Calu3 (cell line): ENCODE results near the gene FZD8. TPM values are rescaled to one million over a fixed set of nuclear protein-coding genes. Genes with fewer than 3 reads are reported as not detected.
"Not testable (repeated sequence)": the region's sequence is repeated elsewhere in the genome, so short reads cannot be mapped to it uniquely, and the experiment has no call there.

Experiments
- Bru-seq: library from RNA; stranded (reverse); fragments of 400-500 nt; gene quantifications from one replicate; lab custom pipeline; 2021; lab: Mats Ljungman, UMichigan
- BruChase-seq, 2 experiments: library from RNA; stranded (reverse); fragments of 400-500 nt; gene quantifications; one replicate each; lab custom pipeline; 2021; lab: Mats Ljungman, UMichigan
- BruUV-seq: library from RNA; stranded (reverse); fragments of 400-500 nt; replicated peaks from 2 replicates; lab custom pipeline; 2021; lab: Mats Ljungman, UMichigan
- CTCF ChIA-PET: fragments of 300-600 bp; sonication (Branson Sonifier 250); formaldehyde crosslinking; loops from one replicate; lab custom pipeline; 2022; ENCODE audit warnings: antibody characterized with exemption; lab: Charles Lee
- DNase-seq: peaks from one replicate; pipeline ENCODE4 v3.0.0; 2022
- H3K27ac Mint-ChIP-seq: one replicate; pipeline ENCODE4 v1.8.0; 2022; ENCODE audit warnings: mixed read lengths; ENCODE audit not compliant: unreplicated experiment
- H3K27me3 Mint-ChIP-seq: one replicate; pipeline ENCODE4 v1.8.0; 2022; ENCODE audit warnings: mixed read lengths; ENCODE audit not compliant: unreplicated experiment
- H3K36me3 Mint-ChIP-seq: one replicate; pipeline ENCODE4 v1.8.0; 2022; ENCODE audit warnings: mild to moderate bottlenecking, moderate library complexity, mixed read lengths; ENCODE audit not compliant: insufficient read depth, unreplicated experiment
- H3K4me1 Mint-ChIP-seq: one replicate; pipeline ENCODE4 v1.8.0; 2022; ENCODE audit warnings: mild to moderate bottlenecking, low read depth, mixed read lengths; ENCODE audit not compliant: unreplicated experiment
- H3K4me3 Mint-ChIP-seq: one replicate; pipeline ENCODE4 v1.8.0; 2022; ENCODE audit warnings: mild to moderate bottlenecking, low read depth, moderate library complexity, mixed read lengths; ENCODE audit not compliant: unreplicated experiment
- H3K9me3 Mint-ChIP-seq: one replicate; pipeline ENCODE4 v1.8.0; 2022; ENCODE audit warnings: low read depth, mixed read lengths; ENCODE audit not compliant: unreplicated experiment
- intact Hi-C: fragments of 100-400 bp; cut with micrococcal nuclease; formaldehyde crosslinking; loops from one replicate; pipeline ENCODE4 v1.10.0; 2022; ENCODE audit not compliant: unreplicated experiment
- long read RNA-seq: library from polyadenylated mRNA; stranded (forward); transcript quantifications from one replicate; pipeline ENCODE4 v2.0.0, GENCODE V29; 2022
- total RNA-seq: library from RNA; stranded (reverse); gene quantifications from 2 replicates; pipeline ENCODE4 v1.2.3, GENCODE V29; 2022
- TF ChIP-seq, protein P1 (sequence below): fragments of 200-600 bp; IDR thresholded peaks from one replicate; pipeline ENCODE4 v1.8.0; 2022; ENCODE audit warnings: antibody characterized with exemption; ENCODE audit not compliant: unreplicated experiment

FZD8 gene, protein sequence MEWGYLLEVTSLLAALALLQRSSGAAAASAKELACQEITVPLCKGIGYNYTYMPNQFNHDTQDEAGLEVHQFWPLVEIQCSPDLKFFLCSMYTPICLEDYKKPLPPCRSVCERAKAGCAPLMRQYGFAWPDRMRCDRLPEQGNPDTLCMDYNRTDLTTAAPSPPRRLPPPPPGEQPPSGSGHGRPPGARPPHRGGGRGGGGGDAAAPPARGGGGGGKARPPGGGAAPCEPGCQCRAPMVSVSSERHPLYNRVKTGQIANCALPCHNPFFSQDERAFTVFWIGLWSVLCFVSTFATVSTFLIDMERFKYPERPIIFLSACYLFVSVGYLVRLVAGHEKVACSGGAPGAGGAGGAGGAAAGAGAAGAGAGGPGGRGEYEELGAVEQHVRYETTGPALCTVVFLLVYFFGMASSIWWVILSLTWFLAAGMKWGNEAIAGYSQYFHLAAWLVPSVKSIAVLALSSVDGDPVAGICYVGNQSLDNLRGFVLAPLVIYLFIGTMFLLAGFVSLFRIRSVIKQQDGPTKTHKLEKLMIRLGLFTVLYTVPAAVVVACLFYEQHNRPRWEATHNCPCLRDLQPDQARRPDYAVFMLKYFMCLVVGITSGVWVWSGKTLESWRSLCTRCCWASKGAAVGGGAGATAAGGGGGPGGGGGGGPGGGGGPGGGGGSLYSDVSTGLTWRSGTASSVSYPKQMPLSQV
- 3.2 and 3.7 TPM in 2 replicates for total RNA-seq
- Bru-seq, nascent RNA = percentile 35 among the genes with signal in this experiment
- percentile 34 among the genes with signal in this experiment for BruChase-seq, experiment 1, labeled RNA remaining after a 6-hour chase
- BruChase-seq, experiment 2, labeled RNA remaining after a 2-hour chase = percentile 53 among the genes with signal in this experiment
- long read RNA-seq, full-length matches to known transcripts = 1 of 1 reads
- long read RNA-seq, partial matches to known transcripts = 0 of 1 reads
- long read RNA-seq, other reads (novel, unspliced or antisense) = 0 of 1 reads

DNA sequence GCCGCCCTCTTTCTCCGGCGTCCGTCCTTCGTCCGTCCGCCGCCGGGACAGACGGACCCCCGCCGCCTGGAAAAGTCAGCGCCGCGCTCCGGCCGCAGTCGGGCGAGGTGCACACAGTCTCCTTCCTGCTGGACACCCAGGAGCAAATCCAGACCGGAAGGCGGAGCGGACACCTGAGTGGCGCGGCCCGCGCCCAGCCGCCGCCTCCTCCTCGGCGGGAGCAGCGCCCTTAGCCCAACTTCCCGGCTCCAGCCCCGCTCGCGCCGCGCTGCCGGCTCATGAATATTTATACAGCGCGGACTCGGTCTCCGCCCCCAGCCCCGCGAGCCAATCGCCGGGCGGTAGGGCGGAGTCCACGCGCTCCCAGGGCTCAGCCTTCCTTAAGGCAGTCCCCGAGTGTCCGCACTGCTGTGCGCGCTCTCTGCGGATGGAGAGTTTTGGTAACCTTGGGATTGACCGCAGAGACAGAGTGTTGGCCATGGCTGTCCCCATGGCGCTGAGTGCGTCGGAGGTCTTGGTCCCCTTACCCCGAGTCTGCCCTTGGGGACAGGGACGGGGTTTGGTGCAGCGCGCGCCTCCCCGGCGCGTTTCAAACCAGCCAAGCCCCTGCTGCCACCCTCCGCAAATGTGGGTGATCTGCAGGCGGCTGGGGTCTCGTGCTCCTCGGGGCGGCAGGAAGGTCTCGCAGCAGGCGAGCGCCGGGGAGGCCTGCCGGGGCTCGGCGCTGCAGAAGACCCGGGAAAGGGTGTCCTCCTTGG, at the start of gene FZD8:
TSS of gene FZD8 (minus strand) at position 262 of the 758 bp plus-strand sequence. CDS start 867 bp downstream, outside the sequence.
- Mint-ChIP-seq H3K36me3 (peaks cover 32% of the 10 kb centered on the region), H3K4me1 (no peaks in the 10 kb centered on the region), H3K27me3 (peaks cover 21% of the 10 kb centered on the region), H3K4me3 (peak within 1 kb of the TSS; percentile 87), H3K9me3 (no peaks in the 10 kb centered on the region), H3K27ac (no peak within 1 kb of the TSS)
- intact Hi-C loops = loop anchor here (1.0 kb wide), 1 partner anchor 139 kb away; no protein-coding TSS in a partner anchor
- BruUV-seq = no TSS peak
- TF ChIP-seq, protein P1, sequence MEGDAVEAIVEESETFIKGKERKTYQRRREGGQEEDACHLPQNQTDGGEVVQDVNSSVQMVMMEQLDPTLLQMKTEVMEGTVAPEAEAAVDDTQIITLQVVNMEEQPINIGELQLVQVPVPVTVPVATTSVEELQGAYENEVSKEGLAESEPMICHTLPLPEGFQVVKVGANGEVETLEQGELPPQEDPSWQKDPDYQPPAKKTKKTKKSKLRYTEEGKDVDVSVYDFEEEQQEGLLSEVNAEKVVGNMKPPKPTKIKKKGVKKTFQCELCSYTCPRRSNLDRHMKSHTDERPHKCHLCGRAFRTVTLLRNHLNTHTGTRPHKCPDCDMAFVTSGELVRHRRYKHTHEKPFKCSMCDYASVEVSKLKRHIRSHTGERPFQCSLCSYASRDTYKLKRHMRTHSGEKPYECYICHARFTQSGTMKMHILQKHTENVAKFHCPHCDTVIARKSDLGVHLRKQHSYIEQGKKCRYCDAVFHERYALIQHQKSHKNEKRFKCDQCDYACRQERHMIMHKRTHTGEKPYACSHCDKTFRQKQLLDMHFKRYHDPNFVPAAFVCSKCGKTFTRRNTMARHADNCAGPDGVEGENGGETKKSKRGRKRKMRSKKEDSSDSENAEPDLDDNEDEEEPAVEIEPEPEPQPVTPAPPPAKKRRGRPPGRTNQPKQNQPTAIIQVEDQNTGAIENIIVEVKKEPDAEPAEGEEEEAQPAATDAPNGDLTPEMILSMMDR = no peak
- CTCF ChIA-PET = interaction anchor here (1.5 kb wide), 1 partner anchor 274 kb away, joined by 3 read pairs; no protein-coding TSS in a partner anchor
- DNase-seq = peak; percentile 93

DNA sequence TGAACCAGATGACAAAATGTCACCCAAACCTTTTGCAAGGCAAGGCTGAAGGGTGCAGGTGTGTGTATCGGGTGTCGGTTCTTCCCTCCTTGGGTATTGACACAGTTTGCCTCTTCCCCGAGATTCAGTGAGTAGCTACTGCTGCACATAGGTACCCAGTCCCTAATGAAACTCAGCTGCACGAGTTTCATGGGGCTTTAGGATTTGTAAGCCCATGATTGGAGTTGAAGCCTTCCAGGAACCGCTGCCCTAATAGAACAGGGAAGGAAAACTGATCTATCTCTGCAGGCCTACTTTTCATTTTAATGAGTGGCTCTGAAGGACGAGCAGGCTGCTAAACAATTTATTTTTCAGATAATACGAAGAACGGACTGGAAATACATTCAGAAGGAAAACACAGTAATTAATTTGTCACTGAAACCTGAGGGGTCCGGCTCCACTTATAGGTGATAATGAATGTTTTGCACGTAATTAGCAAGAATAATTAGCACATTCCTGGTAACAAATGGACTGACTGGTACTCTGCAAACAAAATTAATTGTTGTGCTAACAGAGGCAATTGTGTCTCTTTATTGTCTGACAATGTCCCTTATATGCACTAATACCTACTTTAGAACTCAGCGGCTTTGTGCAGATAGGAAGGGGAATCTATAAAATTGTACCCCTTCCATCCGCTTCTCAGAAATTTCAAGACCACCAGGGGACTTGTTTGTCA, 49.6 kb upstream of the FZD8 start:
- CTCF ChIA-PET = no interaction called here

DNA sequence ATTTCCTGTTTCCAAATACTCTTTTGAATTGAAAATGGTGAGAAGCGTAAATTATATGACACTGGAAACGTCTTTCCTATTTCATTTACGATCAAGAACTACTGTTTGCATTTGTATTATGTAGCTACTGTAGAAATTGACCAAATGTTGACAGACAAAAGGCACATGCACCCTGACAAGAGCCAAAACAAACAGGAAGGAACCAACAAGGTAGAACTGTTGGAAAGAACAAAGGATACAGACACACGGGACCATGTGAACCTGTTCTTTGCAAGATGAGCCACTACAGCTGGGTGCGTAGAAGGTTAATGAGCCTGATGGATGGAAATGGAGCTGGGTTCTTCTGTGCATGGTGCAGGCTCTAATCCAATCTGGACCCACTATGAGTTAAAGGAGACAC, 48.4 kb upstream of the FZD8 start:
- Mint-ChIP-seq H3K4me3 (no peak overlapping the region), H3K9me3 (no peaks in the 10 kb centered on the region), H3K27me3 (peaks cover 40% of the 10 kb centered on the region), H3K4me1 (no peaks in the 10 kb centered on the region), H3K27ac (no peak overlapping the region), H3K36me3 (no peaks in the 10 kb centered on the region)
- intact Hi-C loops = no loop called here
- TF ChIP-seq, protein P1 = no peak
- BruUV-seq = no TSS peak
- no peak for DNase-seq
- CTCF ChIA-PET = no interaction called here

More for the DNA sequence above, 49.6 kb upstream of the FZD8 start:
- DNase-seq = no peak
- Mint-ChIP-seq H3K4me3 (no peak overlapping the region), H3K4me1 (no peaks in the 10 kb centered on the region), H3K27me3 (peaks cover 42% of the 10 kb centered on the region), H3K36me3 (no peaks in the 10 kb centered on the region), H3K27ac (no peak overlapping the region), H3K9me3 (no peaks in the 10 kb centered on the region)
- intact Hi-C loops = no loop called here
- no TSS peak for BruUV-seq
- TF ChIP-seq, protein P1 = no peak

DNA sequence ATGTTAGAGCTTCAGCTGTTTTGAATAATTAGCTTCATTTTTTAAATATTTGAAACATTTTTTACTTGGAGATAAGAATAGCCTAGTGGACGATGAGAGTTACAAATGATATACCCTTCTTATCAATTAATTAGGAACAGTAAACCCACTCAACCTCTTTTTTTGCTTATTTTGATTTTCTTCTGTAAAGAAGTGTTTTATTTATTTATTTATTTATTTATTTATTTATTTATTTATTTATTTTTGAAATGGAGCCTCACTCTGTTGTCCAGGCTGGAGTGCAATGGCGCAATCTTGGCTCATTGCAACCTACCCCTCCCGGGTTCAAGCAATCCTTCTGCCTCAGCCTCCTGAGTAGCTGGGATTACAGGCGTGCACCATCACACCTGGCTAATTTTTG, 43.8 kb upstream of the FZD8 start:
- CTCF ChIA-PET, H3K27ac Mint-ChIP-seq: not testable (repeated sequence)
- peaks cover 10% of the 10 kb centered on the region for H3K4me1 Mint-ChIP-seq

More for the DNA sequence above, 43.8 kb upstream of the FZD8 start:
- H3K9me3 Mint-ChIP-seq, intact Hi-C loops, H3K27me3 Mint-ChIP-seq, H3K36me3 Mint-ChIP-seq, BruUV-seq, DNase-seq: not testable (repeated sequence)
- peak overlapping the region; percentile 19 for H3K4me3 Mint-ChIP-seq
